Nephron (organoid): ENCODE measurements around the gene LRRC10.
A peak's percentile ranks its signal among the peaks of the same experiment; 100 is the strongest.

Experiments used
- H3K27ac Mint-ChIP-seq, 3 experiments: 2 replicates each; pipeline ENCODE4 v1.8.0; 2020; ENCODE audit warnings: mixed read lengths in 3 of 3, mild to moderate bottlenecking in 2 of 3, moderate library complexity in 1 of 3
- H3K27me3 Mint-ChIP-seq: 2 replicates; pipeline ENCODE4 v1.8.0; 2021; ENCODE audit warnings: low read depth, mild to moderate bottlenecking, moderate library complexity, mixed read lengths
- H3K36me3 Mint-ChIP-seq: 2 replicates; pipeline ENCODE4 v1.8.0; 2020; ENCODE audit warnings: low read depth, mixed read lengths
- H3K4me1 Mint-ChIP-seq: 2 replicates; pipeline ENCODE4 v1.8.0; 2020; ENCODE audit warnings: mixed read lengths
- H3K4me3 Mint-ChIP-seq, 3 experiments: 2 replicates each; pipeline ENCODE4 v1.8.0; 2020; ENCODE audit warnings: mild to moderate bottlenecking in 3 of 3, mixed read lengths in 3 of 3, moderate library complexity in 2 of 3
- H3K9me3 Mint-ChIP-seq: 2 replicates; pipeline ENCODE4 v1.8.0; 2020; ENCODE audit warnings: mixed read lengths
- CTCF ChIP-seq, 3 experiments: fragments of 200-600 bp; sonication (generic); IDR thresholded peaks; one replicate each; pipeline ENCODE4 v1.5.0; 2021; ENCODE audit warnings: antibody characterized with exemption in 3 of 3; ENCODE audit not compliant: unreplicated experiment in 3 of 3

The LRRC10 gene

GRCh38 chr12:69585189-69586062 is 25.3 kb downstream of the LRRC10 start, which contains the start of gene CCT2:
Gene CCT2, plus strand, starts transcription at chr12:69585459. Its CDS starts 63 bp downstream, at chr12:69585522.
- H3K36me3 Mint-ChIP-seq: peaks cover 37% of the 10 kb centered on the region
- H3K9me3 Mint-ChIP-seq: no peaks in the 10 kb centered on the region
- H3K4me3 Mint-ChIP-seq: peak within 1 kb of the TSS; percentile 95 to 99 (median 98)
- H3K27me3 Mint-ChIP-seq: no peaks in the 10 kb centered on the region
- peak within 1 kb of the TSS; percentile 85 to 98 (median 91) for H3K27ac Mint-ChIP-seq
- peak; percentile 28 to 55 (median 31) for TF ChIP-seq CTCF (IDR thresholded peaks at IDR 0.05; ENCODE audit: unreplicated experiment in 3 of 3)
- H3K4me1 Mint-ChIP-seq: peaks cover 7% of the 10 kb centered on the region

- no peaks in the 10 kb centered on the region for H3K27me3 Mint-ChIP-seq
- no peaks in the 10 kb centered on the region for H3K9me3 Mint-ChIP-seq
- H3K36me3 Mint-ChIP-seq: peaks cover 16% of the 10 kb centered on the region
- peak overlapping the region; percentile 15 to 73 (median 26) for H3K4me3 Mint-ChIP-seq
- peak overlapping the region in 1 of 3 experiments; percentile 27 for H3K27ac Mint-ChIP-seq
- H3K4me1 Mint-ChIP-seq: peaks cover 7% of the 10 kb centered on the region
- peak in 1 of 3 experiments; percentile 5 for TF ChIP-seq CTCF (IDR thresholded peaks at IDR 0.05; ENCODE audit: unreplicated experiment in 3 of 3)
Observed at GRCh38 chr12:69583203-69583602, 27.5 kb downstream of the LRRC10 start.

GRCh38 chr12:69580074-69580473 is 30.6 kb downstream of the LRRC10 start:
- no peaks in the 10 kb centered on the region for H3K4me1 Mint-ChIP-seq
- H3K9me3 Mint-ChIP-seq: no peaks in the 10 kb centered on the region
- H3K4me3 Mint-ChIP-seq: no peak overlapping the region
- H3K36me3 Mint-ChIP-seq: peaks cover 18% of the 10 kb centered on the region
- no peak overlapping the region for H3K27ac Mint-ChIP-seq
- no peaks in the 10 kb centered on the region for H3K27me3 Mint-ChIP-seq
- no peak for TF ChIP-seq CTCF (IDR thresholded peaks at IDR 0.05; ENCODE audit: unreplicated experiment in 3 of 3)

GRCh38 chr12:69579029-69579428 is 31.7 kb downstream of the LRRC10 start:
- H3K4me1 Mint-ChIP-seq: no peaks in the 10 kb centered on the region
- no peaks in the 10 kb centered on the region for H3K9me3 Mint-ChIP-seq
- peaks cover 27% of the 10 kb centered on the region for H3K36me3 Mint-ChIP-seq
- no peak overlapping the region for H3K4me3 Mint-ChIP-seq
- no peak overlapping the region for H3K27ac Mint-ChIP-seq
- no peak for TF ChIP-seq CTCF (IDR thresholded peaks at IDR 0.05; ENCODE audit: unreplicated experiment in 3 of 3)
- no peaks in the 10 kb centered on the region for H3K27me3 Mint-ChIP-seq

- no peaks in the 10 kb centered on the region for H3K9me3 Mint-ChIP-seq
- H3K27ac Mint-ChIP-seq: no peak overlapping the region
Observed at GRCh38 chr12:69578283-69578682, 32.4 kb downstream of the LRRC10 start.

More at GRCh38 chr12:69578283-69578682, 32.4 kb downstream of the LRRC10 start:
- H3K27me3 Mint-ChIP-seq: no peaks in the 10 kb centered on the region
- H3K4me1 Mint-ChIP-seq: no peaks in the 10 kb centered on the region
- no peak overlapping the region for H3K4me3 Mint-ChIP-seq
- no peak for TF ChIP-seq CTCF (IDR thresholded peaks at IDR 0.05; ENCODE audit: unreplicated experiment in 3 of 3)
- peaks cover 32% of the 10 kb centered on the region for H3K36me3 Mint-ChIP-seq
